CD4-positive, alpha-beta T cell (primary cell): Measurements from ENCODE around the gene ANKRD33. TPM values are rescaled to one million over a fixed set of nuclear protein-coding genes. Genes with fewer than 3 reads are reported as not detected.

Source experiments
- ATAC-seq: fragments of 200-7000 bp; cut with Tn5 transposase; one replicate; pipeline ENCODE4 v1.10.0; 2022; ENCODE audit warnings: mild to moderate bottlenecking; ENCODE audit not compliant: poor library complexity
- CTCF ChIA-PET: fragments of 350-600 bp; sonication (Branson Sonifier 250); formaldehyde crosslinking; loops from one replicate; lab custom pipeline; 2021; ENCODE audit warnings: antibody characterized with exemption, inconsistent platforms; lab: Charles Lee
- POLR2A ChIA-PET: fragments of 350-600 bp; sonication (Branson Sonifier 250); formaldehyde crosslinking; loops from one replicate; lab custom pipeline; 2021; ENCODE audit warnings: antibody characterized with exemption, inconsistent platforms; lab: Charles Lee
- DNase-seq, 14 experiments: peaks; one replicate each; pipeline ENCODE4 v3.0.0-alpha.2; 2013 to 2020; ENCODE audit warnings: mixed read lengths in 2 of 14
- H3K27ac ChIP-seq, 2 donors: one replicate each; pipeline versions ENCODE4 v1.5.1 to v1.7.0; 2013; ENCODE audit warnings: low read length in 2 of 2, low read depth in 1 of 2, mild to moderate bottlenecking in 1 of 2
- H3K27me3 ChIP-seq, 2 experiments: 1 replicate in 1 of 2; 2 replicates in 1 of 2; pipeline versions ENCODE4 v1.6.1 to v1.7.0; 2013; ENCODE audit warnings: low read length in 2 of 2, control low read depth in 1 of 2, mild to moderate bottlenecking in 1 of 2, moderate library complexity in 1 of 2; ENCODE audit not compliant: insufficient read depth in 2 of 2, control insufficient read depth in 1 of 2
- H3K36me3 ChIP-seq: one replicate; pipeline ENCODE4 v1.6.1; 2013; ENCODE audit warnings: low read length, control low read depth; ENCODE audit not compliant: insufficient read depth
- H3K4me1 ChIP-seq: one replicate; pipeline ENCODE4 v1.6.1; 2013; ENCODE audit warnings: low read length, control low read depth; ENCODE audit not compliant: insufficient read depth
- H3K4me3 ChIP-seq: one replicate; pipeline ENCODE4 v1.5.1; 2013; ENCODE audit warnings: mild to moderate bottlenecking, low read length, moderate library complexity
- H3K9me3 ChIP-seq, 2 experiments: 1 replicate in 1 of 2; 2 replicates in 1 of 2; pipeline versions ENCODE4 v1.6.1 to v1.7.0; 2013; ENCODE audit warnings: low read length in 2 of 2, mild to moderate bottlenecking in 2 of 2, control low read depth in 1 of 2, moderate library complexity in 1 of 2; ENCODE audit not compliant: control insufficient read depth in 1 of 2, insufficient read depth in 1 of 2
- H3K27ac Mint-ChIP-seq: one replicate; pipeline ENCODE4 v1.8.0; 2020; ENCODE audit warnings: mixed read lengths
- H3K27me3 Mint-ChIP-seq: one replicate; pipeline ENCODE4 v1.8.0; 2021; ENCODE audit warnings: mixed read lengths
- H3K36me3 Mint-ChIP-seq: one replicate; pipeline ENCODE4 v1.8.0; 2021; ENCODE audit warnings: low read depth, mixed read lengths
- H3K4me1 Mint-ChIP-seq: one replicate; pipeline ENCODE4 v1.8.0; 2021; ENCODE audit warnings: low read depth, mixed read lengths
- H3K4me3 Mint-ChIP-seq: one replicate; pipeline ENCODE4 v1.8.0; 2020; ENCODE audit warnings: mild to moderate bottlenecking, mixed read lengths
- H3K9me3 Mint-ChIP-seq: one replicate; pipeline ENCODE4 v1.8.0; 2020; ENCODE audit warnings: mixed read lengths
- intact Hi-C, 2 experiments: fragments of 100-400 bp; cut with DNase I in 1 of 2; cut with micrococcal nuclease in 1 of 2; formaldehyde crosslinking; loops; one replicate each; pipeline versions ENCODE4 v1.15.1 to v1.9.0; 2023 to 2025; cut with DNase I, micrococcal nuclease
- total RNA-seq, 174 experiments: library from RNA in 2 of 174; stranded (reverse) in 2 of 174; gene quantifications; one replicate each; pipeline ENCODE4 v1.2.3 and lab custom pipeline; 2021 to 2026
- TF ChIP-seq, protein P1 (sequence below): fragments of 200-600 bp; IDR thresholded peaks from one replicate; pipeline ENCODE4 v1.8.0; 2022; ENCODE audit warnings: antibody characterized with exemption, mild to moderate bottlenecking

Gene ANKRD33
- total RNA-seq, 2 experiments from 2014 or later = not detected

DNA sequence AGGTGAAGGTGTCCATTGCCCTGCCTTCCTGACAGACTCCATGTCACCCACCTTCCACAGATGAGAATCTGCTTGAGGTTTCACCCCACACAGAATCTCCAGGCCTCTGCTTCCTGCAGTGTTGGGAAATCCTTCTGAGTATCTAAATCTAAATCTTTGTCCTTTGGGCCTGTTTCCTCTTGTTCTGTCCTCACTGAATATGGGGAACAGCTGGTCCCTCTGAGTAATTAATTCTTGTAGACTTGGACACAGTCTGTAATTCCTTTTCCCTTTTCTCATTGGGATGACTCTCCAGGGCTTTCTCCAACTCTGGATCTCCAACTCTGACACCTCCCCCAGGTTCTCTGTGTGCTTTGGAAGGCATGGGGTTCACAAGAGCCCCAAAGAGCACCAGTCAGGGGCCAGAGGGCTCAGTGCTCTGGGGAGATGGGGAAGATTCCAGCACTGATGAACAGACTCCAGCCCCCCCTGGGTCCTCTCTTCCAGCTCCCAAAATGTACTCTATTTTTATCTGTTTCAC, 17.1 kb downstream of the ANKRD33 start:
- Mint-ChIP-seq H3K27ac (no peak overlapping the region), H3K9me3 (no peaks in the 10 kb centered on the region), H3K4me1 (no peaks in the 10 kb centered on the region), H3K27me3 (peaks cover 30% of the 10 kb centered on the region), H3K36me3 (no peaks in the 10 kb centered on the region), H3K4me3 (no peak overlapping the region)
- intact Hi-C loops = no loop called here
- TF ChIP-seq, protein P1, sequence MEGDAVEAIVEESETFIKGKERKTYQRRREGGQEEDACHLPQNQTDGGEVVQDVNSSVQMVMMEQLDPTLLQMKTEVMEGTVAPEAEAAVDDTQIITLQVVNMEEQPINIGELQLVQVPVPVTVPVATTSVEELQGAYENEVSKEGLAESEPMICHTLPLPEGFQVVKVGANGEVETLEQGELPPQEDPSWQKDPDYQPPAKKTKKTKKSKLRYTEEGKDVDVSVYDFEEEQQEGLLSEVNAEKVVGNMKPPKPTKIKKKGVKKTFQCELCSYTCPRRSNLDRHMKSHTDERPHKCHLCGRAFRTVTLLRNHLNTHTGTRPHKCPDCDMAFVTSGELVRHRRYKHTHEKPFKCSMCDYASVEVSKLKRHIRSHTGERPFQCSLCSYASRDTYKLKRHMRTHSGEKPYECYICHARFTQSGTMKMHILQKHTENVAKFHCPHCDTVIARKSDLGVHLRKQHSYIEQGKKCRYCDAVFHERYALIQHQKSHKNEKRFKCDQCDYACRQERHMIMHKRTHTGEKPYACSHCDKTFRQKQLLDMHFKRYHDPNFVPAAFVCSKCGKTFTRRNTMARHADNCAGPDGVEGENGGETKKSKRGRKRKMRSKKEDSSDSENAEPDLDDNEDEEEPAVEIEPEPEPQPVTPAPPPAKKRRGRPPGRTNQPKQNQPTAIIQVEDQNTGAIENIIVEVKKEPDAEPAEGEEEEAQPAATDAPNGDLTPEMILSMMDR = no peak
- H3K4me1 ChIP-seq = no peaks in the 10 kb centered on the region
- no peak overlapping the region for H3K27ac ChIP-seq
- POLR2A ChIA-PET = interaction anchor here (0.7 to 1.0 kb wide), 2 partner anchors 84 to 472 kb away, joined by 3 read pairs; no protein-coding TSS in a partner anchor
- peaks cover 0 to 5% of the 10 kb centered on the region in 2 experiments for H3K9me3 ChIP-seq
- no peaks in the 10 kb centered on the region for H3K36me3 ChIP-seq
- CTCF ChIA-PET = interaction anchor here (1.7 kb wide), 1 partner anchor 18 kb away, joined by 5 read pairs; no protein-coding TSS in a partner anchor
- H3K4me3 ChIP-seq = no peak overlapping the region
- DNase-seq (no peak), ATAC-seq (no peak)
- peaks cover 15 to 32% of the 10 kb centered on the region in 2 experiments for H3K27me3 ChIP-seq

- no peak overlapping the region for H3K4me3 Mint-ChIP-seq
- no peak overlapping the region for H3K4me3 ChIP-seq
- H3K27me3 Mint-ChIP-seq = peaks cover 33% of the 10 kb centered on the region
- H3K27ac ChIP-seq = no peak overlapping the region
- no peaks in the 10 kb centered on the region for H3K36me3 Mint-ChIP-seq
- H3K27ac Mint-ChIP-seq = no peak overlapping the region
- ChIA-PET POLR2A (no interaction called here), CTCF (interaction anchor here (1.7 kb wide), 1 partner anchor 17 kb away, joined by 5 read pairs; no protein-coding TSS in a partner anchor)
- H3K4me1 ChIP-seq = no peaks in the 10 kb centered on the region
- intact Hi-C loops = no loop called here
- H3K27me3 ChIP-seq = peaks cover 16 to 34% of the 10 kb centered on the region in 2 experiments
- ATAC-seq (no peak), DNase-seq (no peak)
- H3K9me3 ChIP-seq = peaks cover 0 to 5% of the 10 kb centered on the region in 2 experiments
- H3K9me3 Mint-ChIP-seq = no peaks in the 10 kb centered on the region
- no peaks in the 10 kb centered on the region for H3K36me3 ChIP-seq
- TF ChIP-seq, protein P1 = no peak
- no peaks in the 10 kb centered on the region for H3K4me1 Mint-ChIP-seq
Observed at GRCh38 chr12:51905471-51906429, 17.8 kb downstream of the ANKRD33 start.

- POLR2A ChIA-PET = no interaction called here
- CTCF ChIA-PET = no interaction called here
Observed at GRCh38 chr12:51906430-51907082, 18.7 kb downstream of the ANKRD33 start.

More at GRCh38 chr12:51906430-51907082, 18.7 kb downstream of the ANKRD33 start:
- Histone ChIP-seq H3K4me3 (no peak overlapping the region), H3K27ac (no peak overlapping the region), H3K36me3 (no peaks in the 10 kb centered on the region), H3K4me1 (no peaks in the 10 kb centered on the region), H3K27me3 (peaks cover 17 to 34% of the 10 kb centered on the region in 2 experiments), H3K9me3 (peaks cover 0 to 5% of the 10 kb centered on the region in 2 experiments)
- intact Hi-C loops = no loop called here
- H3K4me1 Mint-ChIP-seq = no peaks in the 10 kb centered on the region
- no peak for DNase-seq
- no peaks in the 10 kb centered on the region for H3K9me3 Mint-ChIP-seq
- no peak for ATAC-seq
- H3K4me3 Mint-ChIP-seq = no peak overlapping the region
- TF ChIP-seq, protein P1 = no peak
- H3K27me3 Mint-ChIP-seq = peaks cover 38% of the 10 kb centered on the region
- no peaks in the 10 kb centered on the region for H3K36me3 Mint-ChIP-seq
- H3K27ac Mint-ChIP-seq = no peak overlapping the region
